GM18870 (cell line): ENCODE data around the gene GRIN2C.

Experiments used
- ATAC-seq: cut with Tn5 transposase; IDR thresholded peaks from one replicate; pipeline ENCODE4 v1.9.1; 2021; ENCODE audit warnings: moderate library complexity; ENCODE audit not compliant: unreplicated experiment

Gene GRIN2C

DNA sequence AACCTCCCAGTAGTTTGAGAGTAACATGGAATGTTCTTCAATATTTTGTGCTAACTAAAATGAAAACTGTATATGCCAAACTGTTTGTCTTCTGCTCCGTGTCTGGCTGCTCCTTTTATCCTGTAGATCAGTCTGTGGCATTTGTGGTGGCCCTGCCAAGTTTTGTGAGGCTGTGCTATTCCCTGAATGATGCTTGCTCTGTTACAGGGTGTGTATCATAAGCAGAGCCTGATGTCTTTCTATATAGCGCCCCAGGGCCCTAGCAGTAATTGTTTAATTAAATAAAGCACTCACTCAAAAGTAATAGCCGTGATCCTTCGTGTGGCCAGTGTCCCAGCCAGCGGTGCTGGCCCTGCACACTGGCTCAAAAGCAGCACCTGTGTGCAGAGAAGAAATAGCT lies 55.7 kb downstream of the GRIN2C start:
- no peak for ATAC-seq

DNA sequence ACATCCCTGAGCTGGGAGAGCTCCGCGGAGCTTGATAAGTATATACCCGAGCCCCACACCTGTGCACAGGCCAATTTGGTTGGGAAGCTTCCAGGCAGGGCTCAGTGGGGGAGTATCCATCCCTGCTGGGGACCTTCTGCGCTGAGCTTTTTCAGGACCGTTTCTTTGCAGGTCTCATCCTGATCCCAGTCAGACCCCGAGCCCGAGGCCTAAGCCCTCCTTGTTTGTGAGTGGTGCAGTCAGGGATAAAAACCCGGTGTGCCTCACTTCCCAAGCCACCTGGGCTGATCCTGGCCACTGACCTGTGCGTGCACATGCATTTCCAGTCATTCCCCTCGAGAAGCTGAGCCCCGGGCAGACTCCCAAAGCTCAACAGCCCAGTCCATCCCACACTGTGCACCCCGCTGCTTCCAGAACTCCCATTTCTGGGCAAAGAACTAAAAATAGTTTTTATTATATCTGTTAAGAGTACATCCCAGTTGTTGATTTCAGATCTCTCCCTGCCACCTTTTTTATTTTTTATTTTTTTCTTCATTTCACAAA lies 56.2 kb downstream of the GRIN2C start:
- ATAC-seq = no peak

DNA sequence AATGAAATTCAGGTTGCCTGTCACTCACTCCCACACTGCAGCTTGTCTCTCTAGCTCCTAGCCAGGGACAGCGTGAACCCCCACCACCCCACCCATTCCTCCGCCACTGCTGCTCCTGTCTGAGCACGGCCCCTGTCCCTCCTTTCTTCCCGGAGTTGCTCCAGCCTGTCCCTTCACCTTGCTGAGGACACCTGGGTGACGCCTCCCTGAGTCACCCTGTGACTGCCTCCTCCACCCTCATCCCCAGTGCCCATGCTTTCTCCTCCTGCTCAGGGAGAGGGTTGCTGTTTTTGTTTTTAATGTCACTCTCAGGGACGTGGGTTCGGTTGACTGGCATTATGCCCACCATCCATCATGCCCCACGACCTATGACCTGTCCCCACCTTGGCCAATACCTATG lies 57.8 kb downstream of the GRIN2C start:
- no peak for ATAC-seq

DNA sequence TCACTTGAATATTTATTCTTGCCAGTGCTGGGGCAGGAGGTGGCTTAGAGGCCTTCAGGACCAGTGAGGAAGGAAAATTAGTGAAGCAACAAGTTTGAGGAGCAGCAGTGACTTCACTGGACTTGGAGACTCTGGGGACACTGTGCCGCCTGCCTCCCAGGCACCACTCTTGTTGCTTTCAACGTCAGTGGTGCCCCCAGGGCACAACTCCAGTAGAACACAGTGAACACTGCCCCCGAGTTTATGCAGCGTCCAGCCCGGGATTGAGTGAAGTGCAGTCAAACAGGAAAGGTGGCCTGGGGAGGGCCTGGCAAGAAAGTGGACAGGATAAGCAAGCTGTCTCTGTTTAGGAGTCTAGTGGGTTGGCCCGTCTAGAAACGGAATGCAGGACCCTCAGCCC lies 59.2 kb downstream of the GRIN2C start:
- ATAC-seq = no peak

DNA sequence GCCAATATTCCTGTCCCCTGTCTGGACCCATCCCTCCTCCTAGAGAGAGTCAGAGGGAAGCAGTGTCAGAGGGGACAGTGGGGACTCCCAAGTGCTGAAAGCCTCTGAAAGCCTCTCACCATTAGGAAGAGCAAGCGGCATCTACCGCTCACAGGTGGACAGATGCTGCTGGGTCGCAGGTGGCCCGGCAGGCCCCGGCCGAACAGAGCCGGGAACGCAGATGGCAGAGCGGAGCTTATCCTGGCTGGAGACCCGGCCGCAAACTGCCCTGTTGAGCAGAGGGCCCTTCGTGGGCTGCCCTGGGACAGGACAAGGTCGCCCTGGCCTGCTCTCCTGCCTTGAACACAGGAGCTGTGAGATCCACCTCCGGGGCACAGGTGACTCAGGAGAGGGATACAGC lies 60.6 kb downstream of the GRIN2C start:
- no peak for ATAC-seq

DNA sequence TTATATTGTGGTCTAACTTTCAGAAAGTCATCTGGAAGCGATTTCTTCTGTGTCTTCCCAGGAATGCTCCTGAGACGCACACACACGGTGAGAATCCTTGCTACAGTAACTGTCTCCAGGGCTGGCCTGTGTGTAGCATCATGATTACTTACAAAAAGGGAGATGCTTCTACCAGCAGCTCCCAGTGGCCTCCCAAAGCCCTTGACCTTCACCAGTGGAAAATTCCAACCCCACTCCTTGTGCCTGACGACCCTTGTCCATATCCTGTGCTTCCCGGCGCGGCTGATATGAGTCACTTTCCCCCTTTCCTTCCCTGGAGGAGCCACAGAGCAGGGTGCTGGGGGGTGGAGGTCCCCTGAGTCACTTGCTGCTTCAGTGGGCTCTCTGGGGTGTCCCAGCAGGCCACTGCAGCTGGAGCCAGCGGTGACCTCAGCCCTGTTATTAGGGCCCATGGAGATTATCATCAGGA lies 61.4 kb downstream of the GRIN2C start:
- ATAC-seq = no peak

DNA sequence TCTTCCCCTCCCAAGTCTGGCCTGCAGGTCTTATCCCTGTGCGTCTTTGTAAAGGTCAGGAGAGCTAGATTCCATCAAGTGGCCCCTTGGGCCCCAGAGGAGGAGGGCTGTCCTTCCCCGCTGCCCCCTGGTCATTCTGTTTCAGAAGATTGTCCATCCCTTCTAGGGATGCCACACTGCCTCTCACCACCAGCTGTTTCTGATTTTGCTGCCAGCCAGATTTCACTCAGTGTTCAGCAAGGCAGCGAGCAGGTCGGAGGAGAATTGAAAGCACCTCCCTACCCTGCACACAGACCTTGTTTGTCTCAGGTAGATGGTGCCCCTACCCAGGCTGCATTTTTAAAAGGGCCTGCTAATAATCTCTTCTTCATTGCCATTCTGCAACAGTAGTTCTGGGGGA lies 61.9 kb downstream of the GRIN2C start:
- ATAC-seq = no peak

DNA sequence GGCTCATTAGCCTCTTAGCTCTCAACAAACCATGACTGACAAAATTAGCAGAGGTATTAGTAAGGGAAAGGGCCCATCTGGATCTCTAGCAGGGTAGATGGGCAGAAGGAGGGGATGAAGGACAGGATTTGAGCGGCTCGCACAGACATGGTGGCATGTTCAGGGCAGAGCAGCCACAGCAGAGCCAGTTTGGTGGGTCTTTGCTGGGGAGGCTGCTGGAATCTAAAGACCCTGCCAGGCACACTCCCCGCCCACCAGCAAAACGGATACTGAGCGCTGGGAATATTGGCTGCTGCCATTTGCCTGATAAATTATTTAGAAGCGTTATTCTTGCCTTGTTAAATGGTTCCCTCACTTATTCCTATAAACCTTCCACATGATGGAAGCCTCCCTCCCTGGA lies 62.8 kb downstream of the GRIN2C start:
- ATAC-seq = no peak

DNA sequence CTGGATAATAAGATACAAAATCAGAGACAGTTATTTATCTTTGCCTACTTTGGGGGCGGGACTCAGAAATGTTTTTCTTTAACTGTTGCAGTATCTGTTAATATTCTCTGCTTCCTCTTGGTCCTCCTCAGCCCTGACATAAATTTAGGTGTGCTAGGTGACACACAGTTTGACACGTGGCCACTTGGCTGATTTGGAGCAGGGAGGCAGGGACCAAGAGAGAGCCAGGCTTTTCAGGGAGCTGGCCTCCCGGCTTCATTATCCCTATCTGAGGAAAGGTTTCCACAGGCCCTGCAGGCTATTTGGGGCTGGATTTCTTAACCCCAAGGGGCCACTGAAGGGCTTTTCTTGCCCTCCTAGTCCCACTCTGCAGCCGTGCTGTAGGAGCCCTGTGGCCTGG lies 63.5 kb downstream of the GRIN2C start:
- ATAC-seq = no peak

DNA sequence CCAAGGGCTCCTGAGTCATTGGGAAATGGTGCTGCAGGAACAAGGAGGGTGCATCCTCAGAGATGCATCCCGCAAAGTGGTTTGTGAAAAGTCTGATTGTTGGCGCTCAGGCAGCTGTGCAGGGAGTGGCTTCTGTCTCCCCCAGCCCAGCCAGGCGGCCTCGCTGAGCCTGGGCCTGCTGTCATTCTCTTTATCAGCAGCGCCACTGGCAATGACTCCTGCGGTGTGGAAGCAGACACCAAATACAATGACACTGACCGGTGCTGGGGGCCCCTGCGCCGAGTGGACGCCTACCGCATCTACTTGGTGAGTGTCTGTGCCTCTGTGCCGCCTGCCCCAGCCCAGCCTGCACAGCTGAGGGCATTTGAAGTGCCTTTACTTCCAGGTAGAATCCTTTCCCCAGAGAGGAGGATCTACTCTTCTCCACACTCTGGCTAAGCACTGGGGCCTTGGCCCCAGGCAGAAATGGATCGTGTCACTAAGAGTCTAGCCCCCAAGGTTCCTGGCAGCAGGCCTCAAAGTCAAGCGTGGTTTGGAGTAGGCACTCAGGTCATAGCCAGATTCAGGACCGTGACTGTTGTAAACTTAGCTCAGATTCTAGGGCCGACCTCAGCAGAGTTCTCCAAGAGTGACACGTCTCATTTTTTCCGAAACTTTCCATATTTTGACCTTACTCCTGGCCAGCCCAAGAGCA lies 64.2 kb downstream of the GRIN2C start:
- ATAC-seq = no peak

DNA sequence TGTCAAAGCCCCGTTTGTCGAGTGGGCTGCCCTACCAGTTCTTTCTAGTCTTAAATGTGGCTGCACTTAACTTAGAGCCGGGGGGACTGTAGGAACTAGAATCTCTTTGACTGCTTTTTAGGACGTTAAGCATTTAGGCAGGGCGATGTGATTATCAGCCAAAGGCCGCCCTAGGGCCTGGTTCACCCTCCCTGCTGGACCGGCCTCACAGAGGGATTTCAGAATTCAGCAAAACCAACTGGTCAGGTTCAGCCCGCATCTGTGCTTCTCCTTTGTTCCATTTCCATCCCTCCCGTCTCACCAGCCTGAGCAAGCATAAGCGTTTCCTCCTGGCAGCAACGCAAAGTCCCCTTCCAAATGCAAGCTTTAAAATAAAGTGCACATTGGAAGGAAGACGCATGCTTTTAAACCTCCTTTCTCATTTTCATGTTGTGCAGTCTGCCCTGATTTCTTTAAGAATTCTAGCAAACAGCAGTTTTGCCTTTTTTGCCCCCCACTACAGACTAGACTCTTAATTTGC lies 67.0 kb downstream of the GRIN2C start:
- no peak for ATAC-seq
